Spleen (tissue), 11 donors: ENCODE data around the gene AKAP11. TPM values are rescaled to one million over a fixed set of nuclear protein-coding genes. Genes with fewer than 3 reads are reported as not detected.

Experiments
- DNase-seq: peaks from one replicate; pipeline ENCODE4 v3.0.0-alpha.2; 2020
- H3K27ac ChIP-seq, 8 donors: fragments of 200-600 bp; sonication (generic) in 7 of 8; 1 replicate in 4 of 8; 2 replicates in 4 of 8; pipeline versions ENCODE4 v1.5.0 to v1.8.0; 2016 to 2021; ENCODE audit warnings: inconsistent platforms in 4 of 8, mild to moderate bottlenecking in 4 of 8, moderate library complexity in 1 of 8
- H3K27me3 ChIP-seq, 7 donors: fragments of 200-600 bp; sonication (generic) in 6 of 7; replicated peaks in 1 of 7; 1 replicate in 4 of 7; 2 replicates in 3 of 7; pipeline versions ENCODE4 v1.5.0 to v1.8.0; 2016 to 2021; ENCODE audit warnings: inconsistent platforms in 3 of 7, mild to moderate bottlenecking in 1 of 7
- H3K36me3 ChIP-seq, 6 donors: fragments of 200-600 bp; sonication (generic) in 5 of 6; 1 replicate in 4 of 6; 2 replicates in 2 of 6; pipeline versions ENCODE4 v1.5.0 to v1.8.0; 2016 to 2021; ENCODE audit warnings: inconsistent platforms in 2 of 6
- H3K4me1 ChIP-seq, 6 donors: fragments of 200-600 bp; sonication (generic) in 5 of 6; 1 replicate in 3 of 6; 2 replicates in 3 of 6; pipeline versions ENCODE4 v1.5.0 to v1.8.0; 2016 to 2021; ENCODE audit warnings: inconsistent platforms in 3 of 6
- H3K4me3 ChIP-seq, 8 donors: fragments of 200-600 bp; sonication (generic) in 7 of 8; 1 replicate in 4 of 8; 2 replicates in 4 of 8; pipeline versions ENCODE4 v1.5.0 to v1.8.0; 2016 to 2021; ENCODE audit warnings: inconsistent platforms in 4 of 8, mild to moderate bottlenecking in 4 of 8, moderate library complexity in 2 of 8
- H3K9me3 ChIP-seq, 8 donors: fragments of 200-600 bp; sonication (generic) in 7 of 8; 1 replicate in 4 of 8; 2 replicates in 4 of 8; pipeline versions ENCODE4 v1.5.0 to v1.8.0; 2016 to 2021; ENCODE audit warnings: inconsistent platforms in 4 of 8
- POLR2A ChIP-seq, 3 donors: fragments of 450-650 bp; IDR thresholded peaks; one replicate each; pipeline ENCODE4 v1.5.1; 2017; ENCODE audit warnings: antibody characterized with exemption in 3 of 3, mild to moderate bottlenecking in 1 of 3
- POLR2AphosphoS5 ChIP-seq, 3 donors: sonication (generic); formaldehyde crosslinking; IDR thresholded peaks; one replicate each; pipeline ENCODE4 v1.5.1; 2017; ENCODE audit warnings: antibody characterized with exemption in 3 of 3
- WGBS, 5 donors: extraction: QIAGEN DNeasy Blood & Tissue Kit in 3 of 5; methylation state at CpG; one replicate each; pipeline versions ENCODE4 v1.1.5 to v1.1.7; 2013 to 2018; 5-methylcytosine and 5-hydroxymethylcytosine counted together
- intact Hi-C: fragments of 100-400 bp; cut with DNase I; formaldehyde crosslinking; loops from one replicate; pipeline ENCODE4 v1.15.0; 2023; ENCODE audit warnings: low total_unique reads
- polyA plus RNA-seq, 3 donors: library from polyadenylated mRNA; stranded (reverse); fragments of 200-250 nt; gene quantifications; one replicate each; pipeline ENCODE4 v1.2.1, GENCODE V29; 2013
- total RNA-seq, 7 donors: library from RNA; depleted of rRNA in 3 of 7; stranded (reverse); fragments of >200 nt in 3 of 7; fragmentation: NEBNext Ultra II Directional in 4 of 7; extraction: Animal tissue kit (Norgen Biotek cat#: 25700) in 4 of 7; gene quantifications; one replicate each; pipeline versions ENCODE4 v1.1.0 to v1.2.1, GENCODE V29; 2016 to 2021
- TF ChIP-seq, protein P1 (sequence below), 11 experiments: fragments of 200-600 bp in 7 of 11; fragments of 450-650 bp in 4 of 11; sonication (generic) in 4 of 11; IDR thresholded peaks in 8 of 11; conservative IDR thresholded peaks in 3 of 11; 1 replicate in 7 of 11; 2 replicates in 4 of 11; pipeline versions ENCODE4 v1.4.0 to v1.8.0; 2016 to 2021; ENCODE audit warnings: antibody characterized with exemption in 11 of 11, inconsistent platforms in 4 of 11, mild to moderate bottlenecking in 1 of 11
- donor health status: healthy with polysubstance abuse.
- donor health status: DM: no; HTN: no; CAD: no; lungs with moderate emphysema.
- donor health status: DM: no; HTN: no; CAD: no.
- donor health status: Bipolar disorder and iron deficiency.
- donor health status: healthy.
- donor health status: DM: no; HTN: no; CAD: no.
- donor health status: DM: yes; HTN: yes; CAD: no.

The AKAP11 gene
- total and polyA plus RNA-seq, 10 donors, result 9.4 to 43.5 (median 37.3) TPM

DNA sequence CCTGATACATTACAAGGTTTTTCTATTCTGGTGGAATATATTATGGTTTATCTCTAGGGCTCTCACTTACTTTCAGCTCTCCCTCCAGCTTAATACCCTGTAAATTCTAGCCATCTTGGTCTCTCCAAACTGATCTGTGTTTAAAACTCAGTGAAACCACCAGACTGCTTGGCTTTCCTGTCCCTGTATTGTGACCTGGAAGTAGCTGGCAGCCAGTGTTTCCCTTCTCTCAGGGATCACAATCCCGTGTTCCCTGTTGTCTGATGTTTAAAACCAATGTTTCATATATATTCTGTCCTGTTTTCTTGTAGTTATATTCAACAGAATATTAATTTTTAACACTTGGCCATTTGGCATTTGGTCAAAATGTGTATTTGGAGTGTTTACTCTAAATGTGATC is 8.0 kb downstream of the AKAP11 start:
- TF ChIP-seq POLR2A (IDR thresholded peaks at IDR 0.05), result no peak
- no peak for TF ChIP-seq POLR2AphosphoS5 (IDR thresholded peaks at IDR 0.05)
- TF ChIP-seq, protein P1, sequence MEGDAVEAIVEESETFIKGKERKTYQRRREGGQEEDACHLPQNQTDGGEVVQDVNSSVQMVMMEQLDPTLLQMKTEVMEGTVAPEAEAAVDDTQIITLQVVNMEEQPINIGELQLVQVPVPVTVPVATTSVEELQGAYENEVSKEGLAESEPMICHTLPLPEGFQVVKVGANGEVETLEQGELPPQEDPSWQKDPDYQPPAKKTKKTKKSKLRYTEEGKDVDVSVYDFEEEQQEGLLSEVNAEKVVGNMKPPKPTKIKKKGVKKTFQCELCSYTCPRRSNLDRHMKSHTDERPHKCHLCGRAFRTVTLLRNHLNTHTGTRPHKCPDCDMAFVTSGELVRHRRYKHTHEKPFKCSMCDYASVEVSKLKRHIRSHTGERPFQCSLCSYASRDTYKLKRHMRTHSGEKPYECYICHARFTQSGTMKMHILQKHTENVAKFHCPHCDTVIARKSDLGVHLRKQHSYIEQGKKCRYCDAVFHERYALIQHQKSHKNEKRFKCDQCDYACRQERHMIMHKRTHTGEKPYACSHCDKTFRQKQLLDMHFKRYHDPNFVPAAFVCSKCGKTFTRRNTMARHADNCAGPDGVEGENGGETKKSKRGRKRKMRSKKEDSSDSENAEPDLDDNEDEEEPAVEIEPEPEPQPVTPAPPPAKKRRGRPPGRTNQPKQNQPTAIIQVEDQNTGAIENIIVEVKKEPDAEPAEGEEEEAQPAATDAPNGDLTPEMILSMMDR (IDR thresholded peaks at IDR 0.05 in 8 of 11, conservative IDR thresholded peaks at IDR 0.05 in 3 of 11), result no peak
- no peaks in the 10 kb centered on the region for H3K36me3 ChIP-seq
- no peaks in the 10 kb centered on the region for H3K27me3 ChIP-seq
- intact Hi-C loops, result no loop called here
- no peak overlapping the region for H3K27ac ChIP-seq
- H3K4me3 ChIP-seq, result no peak overlapping the region
- peaks cover 14 to 91% (median 41%) of the 10 kb centered on the region in 6 donors for H3K4me1 ChIP-seq
- DNase-seq, result no peak
- no peaks in the 10 kb centered on the region for H3K9me3 ChIP-seq
- 43 to 67% (median 44%) methylated on average over 1 of the region's 1 CpG for WGBS, 5 donors

DNA sequence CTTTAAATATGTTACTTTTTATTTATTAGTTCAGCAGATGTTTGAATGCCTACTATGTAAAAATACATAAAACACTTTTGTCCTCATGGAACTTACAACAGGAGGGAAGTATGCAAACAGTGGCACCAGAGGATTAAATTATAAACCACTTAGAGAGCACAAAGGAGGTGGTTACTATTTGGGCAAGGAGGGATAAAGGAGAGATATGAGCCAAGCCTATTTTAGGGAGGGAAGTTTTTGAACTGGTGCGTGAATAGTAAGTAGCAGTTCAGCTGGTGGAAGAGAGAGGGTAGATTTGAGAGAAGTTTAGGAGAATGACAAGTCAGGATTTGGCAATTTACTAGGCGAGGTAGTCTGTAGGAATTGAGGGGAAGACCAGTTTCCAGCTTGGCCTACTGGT is 8.6 kb downstream of the AKAP11 start:
- H3K4me3 ChIP-seq, result no peak overlapping the region
- peaks cover 0 to 5% (median 0%) of the 10 kb centered on the region in 6 donors for H3K36me3 ChIP-seq
- peaks cover 14 to 86% (median 37%) of the 10 kb centered on the region in 6 donors for H3K4me1 ChIP-seq
- intact Hi-C loops, result no loop called here
- WGBS, 5 donors, result 85 to 98% (median 92%) methylated on average over 2 of the region's 2 CpGs
- H3K27me3 ChIP-seq, result no peaks in the 10 kb centered on the region
- H3K27ac ChIP-seq, result no peak overlapping the region
- no peak for DNase-seq
- H3K9me3 ChIP-seq, result no peaks in the 10 kb centered on the region
- no peak for TF ChIP-seq POLR2A (IDR thresholded peaks at IDR 0.05)
- TF ChIP-seq POLR2AphosphoS5 (IDR thresholded peaks at IDR 0.05), result no peak
- TF ChIP-seq, protein P1 (IDR thresholded peaks at IDR 0.05 in 8 of 11, conservative IDR thresholded peaks at IDR 0.05 in 3 of 11), result no peak

DNA sequence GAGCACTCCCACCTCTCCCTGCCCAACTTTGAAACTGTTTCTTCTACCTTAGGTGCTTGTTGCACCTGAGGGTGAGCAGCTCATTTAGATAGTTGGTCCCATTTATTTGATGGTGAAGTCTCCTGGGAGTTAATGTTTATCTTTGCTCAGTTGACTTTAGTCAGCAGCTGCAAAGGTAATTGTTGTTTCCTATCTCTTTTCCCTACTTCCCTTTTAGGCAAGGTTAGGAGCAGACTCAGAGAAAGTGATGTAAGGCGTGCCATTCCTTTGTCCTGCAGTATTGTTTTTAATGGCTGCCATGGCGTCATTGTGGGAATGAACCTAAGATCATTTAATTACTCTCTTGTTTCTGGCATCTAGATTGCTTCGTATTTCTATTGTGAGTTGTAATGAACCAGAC is 11.6 kb downstream of the AKAP11 start:
- H3K27me3 ChIP-seq, result no peaks in the 10 kb centered on the region
- peaks cover 2 to 35% (median 15%) of the 10 kb centered on the region in 6 donors for H3K36me3 ChIP-seq
- DNase-seq, result no peak
- intact Hi-C loops, result no loop called here
- WGBS, 5 donors, result 87 to 93% (median 89%) methylated on average over 3 of the region's 3 CpGs
- TF ChIP-seq, protein P1 (IDR thresholded peaks at IDR 0.05 in 8 of 11, conservative IDR thresholded peaks at IDR 0.05 in 3 of 11), result no peak
- TF ChIP-seq POLR2AphosphoS5 (IDR thresholded peaks at IDR 0.05), result no peak
- no peak for TF ChIP-seq POLR2A (IDR thresholded peaks at IDR 0.05)
- H3K4me3 ChIP-seq, result no peak overlapping the region
- H3K9me3 ChIP-seq, result no peaks in the 10 kb centered on the region
- peaks cover 9 to 55% (median 15%) of the 10 kb centered on the region in 6 donors for H3K4me1 ChIP-seq
- no peak overlapping the region for H3K27ac ChIP-seq

DNA sequence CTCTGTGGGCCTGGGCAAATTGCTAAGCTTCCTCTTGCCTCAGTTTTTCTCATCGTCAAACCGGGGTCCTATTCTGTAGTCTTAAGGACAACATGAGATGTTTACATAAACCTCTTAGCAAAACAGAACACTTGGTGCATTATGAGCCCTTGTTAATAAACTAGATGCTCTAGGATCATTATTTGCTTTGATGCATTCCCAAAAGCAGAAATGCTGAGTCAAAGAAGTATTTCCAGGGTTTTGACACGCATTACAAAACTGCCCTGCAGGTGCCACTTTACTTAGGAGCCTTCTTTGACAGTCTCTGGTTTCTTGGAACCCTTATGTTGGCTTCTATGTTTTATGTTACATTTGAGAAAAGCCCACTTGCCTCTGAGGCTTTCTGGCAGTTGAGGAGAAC is 12.1 kb downstream of the AKAP11 start:
- DNase-seq, result no peak

More for the DNA sequence above, 12.1 kb downstream of the AKAP11 start:
- Histone ChIP-seq H3K27me3 (no peaks in the 10 kb centered on the region), H3K4me1 (peaks cover 8 to 50% (median 12%) of the 10 kb centered on the region in 6 donors), H3K36me3 (peaks cover 2 to 40% (median 18%) of the 10 kb centered on the region in 6 donors), H3K9me3 (no peaks in the 10 kb centered on the region), H3K27ac (no peak overlapping the region), H3K4me3 (no peak overlapping the region)
- intact Hi-C loops, result no loop called here
- 90 to 93% (median 90%) methylated on average over 3 of the region's 3 CpGs for WGBS, 5 donors
- no peak for TF ChIP-seq POLR2A (IDR thresholded peaks at IDR 0.05)
- no peak for TF ChIP-seq POLR2AphosphoS5 (IDR thresholded peaks at IDR 0.05)
- TF ChIP-seq, protein P1 (IDR thresholded peaks at IDR 0.05 in 8 of 11, conservative IDR thresholded peaks at IDR 0.05 in 3 of 11), result no peak
